GM23338 (cell line): Measurements from ENCODE around the gene DNASE1. TPM values are rescaled to one million over a fixed set of nuclear protein-coding genes. Genes with fewer than 3 reads are reported as not detected.

Experiments
- ATAC-seq: fragments of 200-7000 bp; cut with Tn5 transposase; 3 replicates; pipeline ENCODE4 v1.9.1; 2020
- DNase-seq: peaks from one replicate; pipeline ENCODE4 v3.0.0-alpha.2; 2015; ENCODE audit warnings: low spot score
- H2AFZ ChIP-seq: fragments of 200-600 bp; sonication (generic); 2 replicates; pipeline ENCODE4 v1.8.0; 2016; ENCODE audit warnings: antibody characterized with exemption, mild to moderate bottlenecking, moderate library complexity
- H3F3A ChIP-seq: fragments of 200-600 bp; sonication (generic); replicated peaks from 2 replicates; pipeline ENCODE4 v1.8.0; 2017; ENCODE audit warnings: antibody characterized with exemption, mixed run types, low read depth
- H3K27ac ChIP-seq: fragments of 200-600 bp; sonication (generic); 2 replicates; pipeline ENCODE4 v1.6.1; 2016; ENCODE audit warnings: low read depth
- H3K27me3 ChIP-seq: fragments of 200-600 bp; sonication (generic); 2 replicates; pipeline ENCODE4 v1.8.0; 2016; ENCODE audit warnings: mild to moderate bottlenecking, mixed run types, moderate library complexity; ENCODE audit not compliant: insufficient read depth
- H3K36me3 ChIP-seq: fragments of 200-600 bp; sonication (generic); 2 replicates; pipeline ENCODE4 v1.8.0; 2016; ENCODE audit warnings: mild to moderate bottlenecking; ENCODE audit not compliant: insufficient read depth
- H3K4me1 ChIP-seq: fragments of 200-600 bp; sonication (generic); 2 replicates; pipeline ENCODE4 v1.8.0; 2016; ENCODE audit warnings: mild to moderate bottlenecking, moderate library complexity; ENCODE audit not compliant: insufficient read depth
- H3K4me2 ChIP-seq: fragments of 200-600 bp; sonication (generic); 2 replicates; pipeline ENCODE4 v1.7.1; 2017; ENCODE audit warnings: mixed run types
- H3K4me3 ChIP-seq: fragments of 200-600 bp; sonication (generic); 2 replicates; pipeline ENCODE4 v1.6.1; 2016; ENCODE audit warnings: mixed run types
- H3K79me2 ChIP-seq: fragments of 200-600 bp; sonication (generic); replicated peaks from 2 replicates; pipeline ENCODE4 v1.8.0; 2017; ENCODE audit warnings: mild to moderate bottlenecking; ENCODE audit not compliant: insufficient read depth
- H3K9me2 ChIP-seq: fragments of 200-600 bp; sonication (generic); 2 replicates; pipeline ENCODE4 v1.8.0; 2017; ENCODE audit not compliant: insufficient read depth
- H4K20me1 ChIP-seq: fragments of 200-600 bp; sonication (generic); replicated peaks from 2 replicates; pipeline ENCODE4 v1.8.0; 2017; ENCODE audit warnings: mild to moderate bottlenecking; ENCODE audit not compliant: insufficient read depth
- H3K27ac Mint-ChIP-seq: 2 replicates; pipeline ENCODE4 v1.8.0; 2020; ENCODE audit warnings: inconsistent platforms, mild to moderate bottlenecking, moderate library complexity, mixed read lengths
- H3K27me3 Mint-ChIP-seq: 3 replicates; pipeline ENCODE4 v1.8.0; 2022; ENCODE audit warnings: low read depth, mild to moderate bottlenecking, moderate library complexity, mixed read lengths, inconsistent platforms; ENCODE audit not compliant: insufficient read depth, poor library complexity
- H3K36me3 Mint-ChIP-seq: 3 replicates; pipeline ENCODE4 v1.8.0; 2021; ENCODE audit warnings: low read depth, mild to moderate bottlenecking, inconsistent platforms, moderate library complexity, mixed read lengths
- H3K4me1 Mint-ChIP-seq: 3 replicates; pipeline ENCODE4 v1.8.0; 2020; ENCODE audit warnings: mild to moderate bottlenecking, inconsistent platforms, mixed read lengths
- H3K4me3 Mint-ChIP-seq: 3 replicates; pipeline ENCODE4 v1.8.0; 2021; ENCODE audit warnings: moderate library complexity, mild to moderate bottlenecking, inconsistent platforms, mixed read lengths
- H3K9me3 Mint-ChIP-seq: 3 replicates; pipeline ENCODE4 v1.8.0; 2020; ENCODE audit warnings: moderate library complexity, mild to moderate bottlenecking, inconsistent platforms, mixed read lengths
- CTCF ChIP-seq, 2 experiments: fragments of 200-600 bp in 1 of 2; sonication (generic) in 1 of 2; conservative IDR thresholded peaks; 2 replicates each; pipeline versions ENCODE4 v1.5.1 to v1.6.1; 2016 to 2017; ENCODE audit warnings: antibody characterized with exemption in 2 of 2, low read depth in 2 of 2, mild to moderate bottlenecking in 2 of 2, moderate library complexity in 1 of 2
- EZH2phosphoT487 ChIP-seq: fragments of 200-600 bp; sonication (generic); IDR thresholded peaks from one replicate; pipeline ENCODE4 v1.8.1; 2018; ENCODE audit warnings: antibody characterized with exemption; ENCODE audit not compliant: unreplicated experiment
- JUNB ChIP-seq: IDR thresholded peaks from one replicate; pipeline ENCODE4 v1.6.1; 2016; ENCODE audit warnings: antibody characterized with exemption; ENCODE audit not compliant: unreplicated experiment
- NANOG ChIP-seq: IDR thresholded peaks from 2 replicates; pipeline ENCODE4 v1.6.1; 2016; ENCODE audit warnings: antibody characterized with exemption, borderline replicate concordance
- POLR2AphosphoS5 ChIP-seq: IDR thresholded peaks from 2 replicates; pipeline ENCODE4 v1.6.1; 2016; ENCODE audit warnings: antibody characterized with exemption, low read depth
- STAT1 ChIP-seq: IDR thresholded peaks from one replicate; pipeline ENCODE4 v1.6.1; 2016; ENCODE audit warnings: antibody characterized with exemption; ENCODE audit not compliant: unreplicated experiment
- ZNF114 ChIP-seq: fragments of 250-450 bp; sonication (Bioruptor Pico); IDR thresholded peaks from 2 replicates; pipeline ENCODE4 v1.5.0; 2020; ENCODE audit warnings: mild to moderate bottlenecking, moderate library complexity
- ZNF331 ChIP-seq: fragments of 250-450 bp; sonication (Bioruptor Pico); IDR thresholded peaks from 2 replicates; pipeline ENCODE4 v1.5.0; 2020; ENCODE audit warnings: low read depth, mild to moderate bottlenecking, moderate library complexity
- polyA plus RNA-seq: library from polyadenylated mRNA; unstranded; fragments of >200 nt; fragmentation: Nextera tagmentation; extraction: Ambion mirVana; gene quantifications from 2 replicates; pipeline ENCODE4 v1.2.1, GENCODE V29; 2016
- total RNA-seq: library from RNA; depleted of rRNA; stranded (reverse); fragments of >200 nt; shearing (Covaris generic); gene quantifications from 2 replicates; pipeline ENCODE4 v1.2.3, GENCODE V29; 2014
- TF ChIP-seq, protein P1 (sequence below): fragments of 250-450 bp; sonication (Bioruptor Pico); IDR thresholded peaks from 2 replicates; pipeline ENCODE4 v1.5.0; 2020; ENCODE audit warnings: mild to moderate bottlenecking, moderate library complexity
- TF ChIP-seq, protein P2 (sequence below): IDR thresholded peaks from one replicate; pipeline ENCODE4 v1.6.1; 2018; ENCODE audit warnings: antibody characterized with exemption; ENCODE audit not compliant: unreplicated experiment
- TF ChIP-seq, protein P3 (sequence below): IDR thresholded peaks from 2 replicates; pipeline ENCODE4 v1.6.1; 2016; ENCODE audit warnings: antibody characterized with exemption

Gene DNASE1
- total and polyA plus RNA-seq, 2 experiments from 2014 or later, result 7.9 to 23.0 TPM

- no peak overlapping the region for H3K4me2 ChIP-seq
- Mint-ChIP-seq H3K4me3 (no peak overlapping the region), H3K36me3 (peaks cover 89% of the 10 kb centered on the region), H3K4me1 (peaks cover 8% of the 10 kb centered on the region; the same call in 2 of the 3 replicates), H3K27ac (no peak overlapping the region), H3K9me3 (no peaks in the 10 kb centered on the region), H3K27me3 (peaks cover 3% of the 10 kb centered on the region)
- H3K27ac ChIP-seq, result no peak overlapping the region
- H3K4me1 ChIP-seq, result no peaks in the 10 kb centered on the region; the same call in 1 of the 2 replicates
- H3K36me3 ChIP-seq, result peaks cover 25% of the 10 kb centered on the region
- no peak for ATAC-seq
- H3K9me2 ChIP-seq, result no peaks in the 10 kb centered on the region
- no peak overlapping the region for H2AFZ ChIP-seq
- no peak for DNase-seq
- no peaks in the 10 kb centered on the region for H3K79me2 ChIP-seq
- no peaks in the 10 kb centered on the region; the same call in 1 of the 2 replicates for H4K20me1 ChIP-seq
- no peaks in the 10 kb centered on the region for H3K27me3 ChIP-seq
- no peak for TF ChIP-seq ZNF331 (CRISPR knock-in tag)
- TF ChIP-seq, protein P1, sequence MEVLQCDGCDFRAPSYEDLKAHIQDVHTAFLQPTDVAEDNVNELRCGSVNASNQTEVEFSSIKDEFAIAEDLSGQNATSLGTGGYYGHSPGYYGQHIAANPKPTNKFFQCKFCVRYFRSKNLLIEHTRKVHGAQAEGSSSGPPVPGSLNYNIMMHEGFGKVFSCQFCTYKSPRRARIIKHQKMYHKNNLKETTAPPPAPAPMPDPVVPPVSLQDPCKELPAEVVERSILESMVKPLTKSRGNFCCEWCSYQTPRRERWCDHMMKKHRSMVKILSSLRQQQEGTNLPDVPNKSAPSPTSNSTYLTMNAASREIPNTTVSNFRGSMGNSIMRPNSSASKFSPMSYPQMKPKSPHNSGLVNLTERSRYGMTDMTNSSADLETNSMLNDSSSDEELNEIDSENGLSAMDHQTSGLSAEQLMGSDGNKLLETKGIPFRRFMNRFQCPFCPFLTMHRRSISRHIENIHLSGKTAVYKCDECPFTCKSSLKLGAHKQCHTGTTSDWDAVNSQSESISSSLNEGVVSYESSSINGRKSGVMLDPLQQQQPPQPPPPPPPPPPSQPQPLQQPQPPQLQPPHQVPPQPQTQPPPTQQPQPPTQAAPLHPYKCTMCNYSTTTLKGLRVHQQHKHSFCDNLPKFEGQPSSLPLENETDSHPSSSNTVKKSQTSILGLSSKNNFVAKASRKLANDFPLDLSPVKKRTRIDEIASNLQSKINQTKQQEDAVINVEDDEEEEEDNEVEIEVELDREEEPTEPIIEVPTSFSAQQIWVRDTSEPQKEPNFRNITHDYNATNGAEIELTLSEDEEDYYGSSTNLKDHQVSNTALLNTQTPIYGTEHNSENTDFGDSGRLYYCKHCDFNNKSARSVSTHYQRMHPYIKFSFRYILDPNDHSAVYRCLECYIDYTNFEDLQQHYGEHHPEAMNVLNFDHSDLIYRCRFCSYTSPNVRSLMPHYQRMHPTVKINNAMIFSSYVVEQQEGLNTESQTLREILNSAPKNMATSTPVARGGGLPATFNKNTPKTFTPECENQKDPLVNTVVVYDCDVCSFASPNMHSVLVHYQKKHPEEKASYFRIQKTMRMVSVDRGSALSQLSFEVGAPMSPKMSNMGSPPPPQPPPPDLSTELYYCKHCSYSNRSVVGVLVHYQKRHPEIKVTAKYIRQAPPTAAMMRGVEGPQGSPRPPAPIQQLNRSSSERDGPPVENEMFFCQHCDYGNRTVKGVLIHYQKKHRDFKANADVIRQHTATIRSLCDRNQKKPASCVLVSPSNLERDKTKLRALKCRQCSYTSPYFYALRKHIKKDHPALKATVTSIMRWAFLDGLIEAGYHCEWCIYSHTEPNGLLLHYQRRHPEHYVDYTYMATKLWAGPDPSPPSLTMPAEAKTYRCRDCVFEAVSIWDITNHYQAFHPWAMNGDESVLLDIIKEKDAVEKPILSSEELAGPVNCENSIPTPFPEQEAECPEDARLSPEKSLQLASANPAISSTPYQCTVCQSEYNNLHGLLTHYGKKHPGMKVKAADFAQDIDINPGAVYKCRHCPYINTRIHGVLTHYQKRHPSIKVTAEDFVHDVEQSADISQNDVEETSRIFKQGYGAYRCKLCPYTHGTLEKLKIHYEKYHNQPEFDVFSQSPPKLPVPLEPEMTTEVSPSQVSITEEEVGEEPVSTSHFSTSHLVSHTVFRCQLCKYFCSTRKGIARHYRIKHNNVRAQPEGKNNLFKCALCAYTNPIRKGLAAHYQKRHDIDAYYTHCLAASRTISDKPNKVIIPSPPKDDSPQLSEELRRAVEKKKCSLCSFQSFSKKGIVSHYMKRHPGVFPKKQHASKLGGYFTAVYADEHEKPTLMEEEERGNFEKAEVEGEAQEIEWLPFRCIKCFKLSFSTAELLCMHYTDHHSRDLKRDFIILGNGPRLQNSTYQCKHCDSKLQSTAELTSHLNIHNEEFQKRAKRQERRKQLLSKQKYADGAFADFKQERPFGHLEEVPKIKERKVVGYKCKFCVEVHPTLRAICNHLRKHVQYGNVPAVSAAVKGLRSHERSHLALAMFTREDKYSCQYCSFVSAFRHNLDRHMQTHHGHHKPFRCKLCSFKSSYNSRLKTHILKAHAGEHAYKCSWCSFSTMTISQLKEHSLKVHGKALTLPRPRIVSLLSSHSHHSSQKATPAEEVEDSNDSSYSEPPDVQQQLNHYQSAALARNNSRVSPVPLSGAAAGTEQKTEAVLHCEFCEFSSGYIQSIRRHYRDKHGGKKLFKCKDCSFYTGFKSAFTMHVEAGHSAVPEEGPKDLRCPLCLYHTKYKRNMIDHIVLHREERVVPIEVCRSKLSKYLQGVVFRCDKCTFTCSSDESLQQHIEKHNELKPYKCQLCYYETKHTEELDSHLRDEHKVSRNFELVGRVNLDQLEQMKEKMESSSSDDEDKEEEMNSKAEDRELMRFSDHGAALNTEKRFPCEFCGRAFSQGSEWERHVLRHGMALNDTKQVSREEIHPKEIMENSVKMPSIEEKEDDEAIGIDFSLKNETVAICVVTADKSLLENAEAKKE (CRISPR knock-in tag), result no peak
- TF ChIP-seq JUNB, result no peak
- TF ChIP-seq NANOG, result no peak
- TF ChIP-seq CTCF (conservative IDR thresholded peaks at IDR 0.05; ENCODE audit: low read depth in 2 of 2), result no peak
- no peak for TF ChIP-seq POLR2AphosphoS5
- no peak for TF ChIP-seq EZH2phosphoT487
- TF ChIP-seq, protein P2, sequence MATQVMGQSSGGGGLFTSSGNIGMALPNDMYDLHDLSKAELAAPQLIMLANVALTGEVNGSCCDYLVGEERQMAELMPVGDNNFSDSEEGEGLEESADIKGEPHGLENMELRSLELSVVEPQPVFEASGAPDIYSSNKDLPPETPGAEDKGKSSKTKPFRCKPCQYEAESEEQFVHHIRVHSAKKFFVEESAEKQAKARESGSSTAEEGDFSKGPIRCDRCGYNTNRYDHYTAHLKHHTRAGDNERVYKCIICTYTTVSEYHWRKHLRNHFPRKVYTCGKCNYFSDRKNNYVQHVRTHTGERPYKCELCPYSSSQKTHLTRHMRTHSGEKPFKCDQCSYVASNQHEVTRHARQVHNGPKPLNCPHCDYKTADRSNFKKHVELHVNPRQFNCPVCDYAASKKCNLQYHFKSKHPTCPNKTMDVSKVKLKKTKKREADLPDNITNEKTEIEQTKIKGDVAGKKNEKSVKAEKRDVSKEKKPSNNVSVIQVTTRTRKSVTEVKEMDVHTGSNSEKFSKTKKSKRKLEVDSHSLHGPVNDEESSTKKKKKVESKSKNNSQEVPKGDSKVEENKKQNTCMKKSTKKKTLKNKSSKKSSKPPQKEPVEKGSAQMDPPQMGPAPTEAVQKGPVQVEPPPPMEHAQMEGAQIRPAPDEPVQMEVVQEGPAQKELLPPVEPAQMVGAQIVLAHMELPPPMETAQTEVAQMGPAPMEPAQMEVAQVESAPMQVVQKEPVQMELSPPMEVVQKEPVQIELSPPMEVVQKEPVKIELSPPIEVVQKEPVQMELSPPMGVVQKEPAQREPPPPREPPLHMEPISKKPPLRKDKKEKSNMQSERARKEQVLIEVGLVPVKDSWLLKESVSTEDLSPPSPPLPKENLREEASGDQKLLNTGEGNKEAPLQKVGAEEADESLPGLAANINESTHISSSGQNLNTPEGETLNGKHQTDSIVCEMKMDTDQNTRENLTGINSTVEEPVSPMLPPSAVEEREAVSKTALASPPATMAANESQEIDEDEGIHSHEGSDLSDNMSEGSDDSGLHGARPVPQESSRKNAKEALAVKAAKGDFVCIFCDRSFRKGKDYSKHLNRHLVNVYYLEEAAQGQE, result no peak
- TF ChIP-seq ZNF114 (CRISPR knock-in tag), result no peak
- TF ChIP-seq, protein P3, sequence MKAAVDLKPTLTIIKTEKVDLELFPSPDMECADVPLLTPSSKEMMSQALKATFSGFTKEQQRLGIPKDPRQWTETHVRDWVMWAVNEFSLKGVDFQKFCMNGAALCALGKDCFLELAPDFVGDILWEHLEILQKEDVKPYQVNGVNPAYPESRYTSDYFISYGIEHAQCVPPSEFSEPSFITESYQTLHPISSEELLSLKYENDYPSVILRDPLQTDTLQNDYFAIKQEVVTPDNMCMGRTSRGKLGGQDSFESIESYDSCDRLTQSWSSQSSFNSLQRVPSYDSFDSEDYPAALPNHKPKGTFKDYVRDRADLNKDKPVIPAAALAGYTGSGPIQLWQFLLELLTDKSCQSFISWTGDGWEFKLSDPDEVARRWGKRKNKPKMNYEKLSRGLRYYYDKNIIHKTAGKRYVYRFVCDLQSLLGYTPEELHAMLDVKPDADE, result no peak
- TF ChIP-seq STAT1, result no peak
- H3F3A ChIP-seq, result peaks cover 31% of the 10 kb centered on the region; the same call in 1 of the 2 replicates
- no peak overlapping the region for H3K4me3 ChIP-seq
These were observed 4.8 kb downstream of the DNASE1 start for GRCh38 chr16:3659251-3659650.
